ENCODE measurements around the gene GJB6.

The GJB6 gene

DNA sequence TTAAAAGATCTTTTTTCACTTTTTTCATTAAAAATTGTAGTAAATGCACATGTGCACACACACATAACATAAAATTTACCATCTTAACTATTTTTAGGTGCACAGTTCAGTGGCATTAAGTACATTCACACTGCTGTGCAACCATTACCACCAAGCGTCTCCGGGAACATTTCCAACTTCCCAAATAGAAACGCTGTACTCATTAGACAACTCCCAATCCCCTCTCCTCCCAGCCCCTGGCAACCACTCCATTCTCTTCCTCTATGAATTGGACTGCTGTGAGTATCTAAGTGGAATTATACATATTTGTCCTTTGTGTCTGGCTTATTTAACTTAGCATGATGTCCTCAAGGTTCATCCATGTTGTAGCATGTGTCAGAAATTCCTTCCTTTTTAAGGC lies 50.9 kb downstream of the GJB6 start:
- H3K4me3 ChIP-seq (ENCODE audit: low read depth, low read length), result no peak overlapping the region
- TF ChIP-seq, protein P1, sequence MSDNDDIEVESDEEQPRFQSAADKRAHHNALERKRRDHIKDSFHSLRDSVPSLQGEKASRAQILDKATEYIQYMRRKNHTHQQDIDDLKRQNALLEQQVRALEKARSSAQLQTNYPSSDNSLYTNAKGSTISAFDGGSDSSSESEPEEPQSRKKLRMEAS (IDR thresholded peaks at IDR 0.05; ENCODE audit: low read depth, low read length), result no peak
- TF ChIP-seq MYC (IDR thresholded peaks at IDR 0.05; ENCODE audit: low read depth, low read length) (no peak), POLR2A (IDR thresholded peaks at IDR 0.05; ENCODE audit: extremely low read depth, insufficient read length) (no peak)
- TF ChIP-seq, protein P2, sequence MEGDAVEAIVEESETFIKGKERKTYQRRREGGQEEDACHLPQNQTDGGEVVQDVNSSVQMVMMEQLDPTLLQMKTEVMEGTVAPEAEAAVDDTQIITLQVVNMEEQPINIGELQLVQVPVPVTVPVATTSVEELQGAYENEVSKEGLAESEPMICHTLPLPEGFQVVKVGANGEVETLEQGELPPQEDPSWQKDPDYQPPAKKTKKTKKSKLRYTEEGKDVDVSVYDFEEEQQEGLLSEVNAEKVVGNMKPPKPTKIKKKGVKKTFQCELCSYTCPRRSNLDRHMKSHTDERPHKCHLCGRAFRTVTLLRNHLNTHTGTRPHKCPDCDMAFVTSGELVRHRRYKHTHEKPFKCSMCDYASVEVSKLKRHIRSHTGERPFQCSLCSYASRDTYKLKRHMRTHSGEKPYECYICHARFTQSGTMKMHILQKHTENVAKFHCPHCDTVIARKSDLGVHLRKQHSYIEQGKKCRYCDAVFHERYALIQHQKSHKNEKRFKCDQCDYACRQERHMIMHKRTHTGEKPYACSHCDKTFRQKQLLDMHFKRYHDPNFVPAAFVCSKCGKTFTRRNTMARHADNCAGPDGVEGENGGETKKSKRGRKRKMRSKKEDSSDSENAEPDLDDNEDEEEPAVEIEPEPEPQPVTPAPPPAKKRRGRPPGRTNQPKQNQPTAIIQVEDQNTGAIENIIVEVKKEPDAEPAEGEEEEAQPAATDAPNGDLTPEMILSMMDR (IDR thresholded peaks at IDR 0.05; ENCODE audit: low read depth, low read length), result no peak
- no peak for DNase-seq (ENCODE audit: low read depth)

DNA sequence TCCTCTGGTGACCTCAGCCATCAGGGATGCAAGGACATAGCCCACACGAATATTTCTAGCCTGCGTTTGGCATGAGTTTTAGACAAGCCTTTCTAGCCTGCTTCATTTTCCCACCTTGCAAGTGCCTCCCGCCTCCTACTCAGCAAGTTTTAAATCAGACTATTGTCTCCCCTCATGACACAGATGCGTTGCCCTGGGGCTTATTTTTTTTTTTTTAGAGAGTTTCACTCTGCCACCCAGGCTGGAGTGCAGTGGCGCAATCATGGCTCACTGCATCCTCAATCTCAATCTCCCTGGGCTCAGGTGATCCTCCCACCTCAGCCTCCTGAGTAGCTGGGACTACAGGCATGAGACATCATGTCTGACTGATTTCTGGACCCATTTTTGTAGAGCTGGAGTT lies 54.0 kb downstream of the GJB6 start:
- no peak overlapping the region for H3K4me3 ChIP-seq (ENCODE audit: low read depth, low read length)
- TF ChIP-seq POLR2A (IDR thresholded peaks at IDR 0.05; ENCODE audit: extremely low read depth, insufficient read length) (no peak), MYC (IDR thresholded peaks at IDR 0.05; ENCODE audit: low read depth, low read length) (no peak)
- TF ChIP-seq, protein P2 (IDR thresholded peaks at IDR 0.05; ENCODE audit: low read depth, low read length), result no peak
- TF ChIP-seq, protein P1 (IDR thresholded peaks at IDR 0.05; ENCODE audit: low read depth, low read length), result no peak
- no peak for DNase-seq (ENCODE audit: low read depth)

DNA sequence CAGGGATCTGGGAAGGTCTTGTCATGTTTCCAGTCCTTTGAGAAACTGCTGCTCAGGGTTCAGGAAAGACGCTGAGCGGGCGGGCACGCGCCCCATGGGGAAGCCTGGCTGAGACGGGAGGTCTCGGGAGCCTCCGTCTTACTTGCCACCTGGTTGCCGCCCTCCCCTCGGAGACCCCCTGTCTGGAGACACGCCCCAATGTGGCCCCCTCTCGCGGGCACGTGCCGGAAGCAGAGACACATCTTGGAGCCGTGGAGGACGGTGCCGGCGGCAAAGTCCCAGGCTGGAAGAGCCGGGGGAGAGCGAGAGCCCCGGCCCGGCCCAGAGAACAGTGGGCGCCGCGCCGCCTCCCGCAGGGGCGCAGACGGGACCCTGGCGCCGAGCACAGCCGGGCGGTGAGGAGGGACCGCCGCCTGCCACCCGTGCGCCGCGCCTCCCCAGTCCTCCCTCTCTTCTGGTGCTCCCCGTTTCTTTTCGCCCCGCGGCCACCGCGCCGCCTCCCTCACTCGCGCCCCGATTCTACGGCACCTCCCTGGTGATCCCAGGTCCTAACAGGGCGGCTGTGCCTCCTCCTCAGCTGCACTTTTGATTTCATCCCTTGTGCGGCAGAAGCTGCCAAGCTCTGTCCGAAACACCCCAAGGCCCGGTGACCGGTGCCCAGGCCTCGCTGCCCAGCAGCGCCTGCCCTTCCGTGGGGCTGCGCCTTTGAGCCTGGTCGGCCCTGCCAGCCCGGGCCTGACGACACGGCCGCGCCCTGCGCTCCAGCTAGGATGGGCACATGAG lies 54.9 kb downstream of the GJB6 start:
- DNase-seq (ENCODE audit: low read depth), result no peak
- no peak overlapping the region for H3K4me3 ChIP-seq (ENCODE audit: low read depth, low read length)
- TF ChIP-seq MYC (IDR thresholded peaks at IDR 0.05; ENCODE audit: low read depth, low read length) (no peak), POLR2A (IDR thresholded peaks at IDR 0.05; ENCODE audit: extremely low read depth, insufficient read length) (no peak)
- TF ChIP-seq, protein P2 (IDR thresholded peaks at IDR 0.05; ENCODE audit: low read depth, low read length), result no peak
- TF ChIP-seq, protein P1 (IDR thresholded peaks at IDR 0.05; ENCODE audit: low read depth, low read length), result no peak

DNA sequence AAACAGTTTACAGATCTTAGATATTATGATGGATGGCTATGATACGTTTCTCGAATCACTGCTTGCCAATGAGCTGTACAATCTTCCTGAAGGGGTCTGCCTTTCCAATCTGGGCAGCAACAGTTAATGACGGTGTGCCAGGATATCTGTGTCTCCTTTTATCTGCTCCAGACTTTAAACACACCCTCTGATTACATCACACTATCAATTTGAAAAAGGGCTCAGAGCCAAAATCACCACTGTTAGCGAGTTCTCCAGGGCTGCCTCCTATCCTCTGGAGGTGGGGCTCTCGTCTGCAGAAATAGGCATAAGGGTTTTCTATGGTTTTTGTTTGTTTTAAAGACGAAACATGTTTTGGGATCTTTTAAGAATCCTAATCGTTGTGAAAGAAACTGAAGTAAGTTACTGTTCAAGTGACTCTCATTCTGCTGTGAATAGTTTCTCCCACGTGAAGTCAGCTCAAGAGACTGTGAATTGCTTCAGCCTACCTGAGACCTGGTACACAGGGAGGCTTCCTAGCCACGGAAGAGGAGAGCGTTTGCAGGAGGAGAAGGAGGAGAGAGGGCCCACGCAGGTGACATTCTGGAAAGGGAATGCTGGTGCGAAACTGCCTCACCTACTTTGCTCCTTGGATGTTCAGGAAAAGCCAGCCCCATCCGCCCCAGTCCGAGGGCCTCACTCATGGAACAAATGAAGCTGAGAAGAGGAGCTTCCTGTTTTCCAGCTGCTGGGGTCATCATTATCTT lies 56.0 kb downstream of the GJB6 start:
- TF ChIP-seq POLR2A (IDR thresholded peaks at IDR 0.05; ENCODE audit: extremely low read depth, insufficient read length) (no peak), MYC (IDR thresholded peaks at IDR 0.05; ENCODE audit: low read depth, low read length) (no peak)
- TF ChIP-seq, protein P2 (IDR thresholded peaks at IDR 0.05; ENCODE audit: low read depth, low read length), result no peak
- TF ChIP-seq, protein P1 (IDR thresholded peaks at IDR 0.05; ENCODE audit: low read depth, low read length), result no peak
- no peak for DNase-seq (ENCODE audit: low read depth)
- H3K4me3 ChIP-seq (ENCODE audit: low read depth, low read length), result no peak overlapping the region

DNA sequence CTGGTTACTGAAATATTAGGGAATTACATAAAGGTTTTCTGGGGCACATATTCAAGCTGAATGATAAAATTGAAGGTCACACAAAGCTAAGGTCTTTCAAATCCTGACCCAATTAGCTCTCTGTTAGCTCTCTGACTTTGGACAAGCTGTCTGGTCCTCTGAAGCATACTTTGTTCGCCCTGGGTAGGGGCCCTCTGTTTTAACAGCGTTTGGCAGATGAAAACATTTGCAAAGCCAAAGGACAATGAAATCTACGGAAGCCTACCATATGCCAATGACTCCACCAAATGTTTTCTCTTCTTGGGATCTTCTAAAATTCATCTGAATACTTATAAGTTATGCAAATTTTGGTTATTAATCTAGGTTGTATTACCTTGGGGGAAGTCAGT lies 56.7 kb downstream of the GJB6 start:
- H3K4me3 ChIP-seq (ENCODE audit: low read depth, low read length), result no peak overlapping the region
- no peak for DNase-seq (ENCODE audit: low read depth)
- TF ChIP-seq, protein P2 (IDR thresholded peaks at IDR 0.05; ENCODE audit: low read depth, low read length), result no peak
- TF ChIP-seq POLR2A (IDR thresholded peaks at IDR 0.05; ENCODE audit: extremely low read depth, insufficient read length) (no peak), MYC (IDR thresholded peaks at IDR 0.05; ENCODE audit: low read depth, low read length) (no peak)
- TF ChIP-seq, protein P1 (IDR thresholded peaks at IDR 0.05; ENCODE audit: low read depth, low read length), result no peak

Measured in NB4 (cell line).